C1 segment of cervical spinal cord (tissue), 14 donors: ENCODE measurements around the gene MAP7D2.
"Not testable (repeated sequence)": the region's sequence is repeated elsewhere in the genome, so short reads cannot be mapped to it uniquely, and the experiment has no call there.

ENCODE experiments used
- DNase-seq, 14 donors: peaks; one replicate each; lab custom pipeline; 2025; lab: John Stamatoyannopoulos, UW

The MAP7D2 gene

GRCh38 chrX:20116577-20117240 is at the start of gene MAP7D2:
Gene MAP7D2 (minus strand): TSS chrX:20116907. CDS start chrX:20116879, 28 bp downstream.
- DNase-seq = peak in 1 of 14 donors; percentile 15

GRCh38 chrX:20162516-20162915 is 45.8 kb upstream of the MAP7D2 start:
- DNase-seq = not testable (repeated sequence)

GRCh38 chrX:20159797-20160385 is 43.2 kb upstream of the MAP7D2 start:
- no peak for DNase-seq

GRCh38 chrX:20151689-20152088 is 35.0 kb upstream of the MAP7D2 start:
- DNase-seq = no peak

- DNase-seq = no peak
Measured at GRCh38 chrX:20149326-20149725, 32.6 kb upstream of the MAP7D2 start.

- no peak for DNase-seq
Measured at GRCh38 chrX:20147561-20147960, 30.9 kb upstream of the MAP7D2 start.

GRCh38 chrX:20144491-20144890 is 27.8 kb upstream of the MAP7D2 start:
- no peak for DNase-seq

- no peak for DNase-seq
Measured at GRCh38 chrX:20143561-20143960, 26.9 kb upstream of the MAP7D2 start.

- DNase-seq = no peak
Measured at GRCh38 chrX:20143111-20143510, 26.4 kb upstream of the MAP7D2 start.

GRCh38 chrX:20141281-20142220 is 24.8 kb upstream of the MAP7D2 start, which contains the start of gene EIF1AX:
Gene EIF1AX (minus strand): TSS chrX:20141838. CDS start chrX:20141640, 198 bp downstream.
- peak; percentile 62 to 99 (median 95) for DNase-seq

GRCh38 chrX:20140420-20140819 is 23.7 kb upstream of the MAP7D2 start:
- DNase-seq = no peak

GRCh38 chrX:20139966-20140365 is 23.3 kb upstream of the MAP7D2 start:
- DNase-seq = no peak

- DNase-seq = no peak
Measured at GRCh38 chrX:20135944-20136343, 19.2 kb upstream of the MAP7D2 start.

- no peak for DNase-seq
Measured at GRCh38 chrX:20132666-20133065, 16.0 kb upstream of the MAP7D2 start.

- DNase-seq = no peak
Measured at GRCh38 chrX:20130357-20130756, 13.7 kb upstream of the MAP7D2 start.

- DNase-seq = no peak
Measured at GRCh38 chrX:20129547-20129946, 12.8 kb upstream of the MAP7D2 start.

- no peak for DNase-seq
Measured at GRCh38 chrX:20128670-20129069, 12.0 kb upstream of the MAP7D2 start.

- DNase-seq = not testable (repeated sequence)
Measured at GRCh38 chrX:20127440-20127839, 10.7 kb upstream of the MAP7D2 start.

- DNase-seq = not testable (repeated sequence)
Measured at GRCh38 chrX:20126833-20127232, 10.1 kb upstream of the MAP7D2 start.

GRCh38 chrX:20124964-20125363 is 8.3 kb upstream of the MAP7D2 start:
- DNase-seq = no peak

GRCh38 chrX:20118065-20118824 is 1.5 kb upstream of the MAP7D2 start:
- DNase-seq = no peak
